NCI-H69 (cell line): ENCODE data around the gene ADM5.

ENCODE experiments used
- DNase-seq: peaks from one replicate; lab custom pipeline; 2025; lab: John Stamatoyannopoulos, UW

The ADM5 gene

DNA sequence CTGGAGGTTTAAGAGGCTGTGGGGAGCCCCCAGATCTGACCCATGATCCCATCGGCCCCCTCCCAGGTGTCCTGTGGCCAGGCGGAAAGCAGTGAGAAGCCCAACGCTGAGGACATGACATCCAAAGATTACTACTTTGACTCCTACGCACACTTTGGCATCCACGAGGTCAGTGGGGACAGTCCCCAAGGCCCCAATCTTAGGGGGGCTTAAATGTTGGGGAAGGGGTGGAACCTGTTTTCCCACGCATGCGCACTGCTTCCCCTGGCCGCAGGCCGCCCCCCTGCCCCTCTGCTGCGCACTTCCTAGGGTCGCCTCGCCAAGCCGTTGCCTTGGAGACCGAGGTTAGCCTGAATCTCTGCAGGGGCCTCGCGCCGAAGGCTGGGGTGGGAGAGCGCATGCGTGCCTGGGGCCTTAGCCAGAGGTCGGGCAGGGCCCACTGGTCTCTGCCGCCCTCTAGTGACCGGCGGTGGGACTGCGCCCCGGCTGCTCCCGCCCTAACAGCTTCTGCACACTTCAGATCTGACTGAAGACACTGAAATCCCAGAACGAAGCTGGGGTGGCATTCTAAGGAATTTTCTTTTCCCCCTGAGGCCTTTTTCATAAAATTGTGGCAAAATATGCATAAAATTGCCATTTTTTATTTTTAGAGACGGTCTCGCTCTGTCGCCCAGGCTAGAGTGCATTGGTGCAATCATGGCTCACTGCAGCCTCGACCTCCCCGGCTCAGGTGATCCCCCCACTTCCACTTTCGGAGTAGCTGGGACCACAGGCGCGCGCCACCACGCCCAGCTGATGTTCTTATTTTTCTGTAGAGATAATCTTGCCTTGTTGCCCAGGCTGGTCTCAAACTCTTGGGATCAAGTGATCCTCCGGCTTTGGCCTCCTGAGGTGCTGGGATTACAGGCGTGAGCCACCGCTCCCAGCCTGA lies 8.7 kb upstream of the ADM5 start:
- peak; percentile 96 for DNase-seq

DNA sequence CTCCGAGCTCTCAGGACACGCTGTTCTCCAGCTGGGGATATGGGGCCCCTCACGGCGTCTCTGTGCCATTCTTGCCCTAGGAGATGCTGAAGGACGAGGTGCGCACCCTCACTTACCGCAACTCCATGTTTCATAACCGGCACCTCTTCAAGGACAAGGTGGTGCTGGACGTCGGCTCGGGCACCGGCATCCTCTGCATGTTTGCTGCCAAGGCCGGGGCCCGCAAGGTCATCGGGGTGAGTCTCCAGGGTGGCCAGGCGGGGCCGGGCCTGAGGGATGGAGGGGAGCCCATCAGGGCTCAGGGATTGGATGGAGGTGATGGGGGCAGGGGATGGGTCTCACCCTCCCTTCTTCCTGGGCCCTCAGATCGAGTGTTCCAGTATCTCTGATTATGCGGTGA lies 7.6 kb upstream of the ADM5 start:
- no peak for DNase-seq

DNA sequence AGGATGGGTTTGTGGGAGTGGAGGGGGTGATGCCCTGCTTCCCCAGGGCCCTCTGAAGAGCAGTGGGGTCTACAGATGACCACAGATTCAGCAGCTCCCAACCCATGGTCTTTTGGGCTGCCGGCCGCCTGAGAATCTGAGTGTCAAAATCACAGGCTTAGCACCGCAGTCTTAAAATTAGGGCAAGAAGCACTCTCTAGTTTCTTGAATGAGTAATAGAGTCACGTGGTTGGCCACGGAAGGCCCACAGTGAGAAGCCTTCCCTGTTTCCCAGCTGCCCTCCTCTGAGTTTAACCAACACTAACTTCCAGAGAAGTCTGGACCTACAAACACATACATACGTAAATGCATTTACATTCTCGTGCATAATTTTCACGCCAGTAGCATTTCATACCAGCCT lies 7.1 kb upstream of the ADM5 start:
- DNase-seq: no peak

DNA sequence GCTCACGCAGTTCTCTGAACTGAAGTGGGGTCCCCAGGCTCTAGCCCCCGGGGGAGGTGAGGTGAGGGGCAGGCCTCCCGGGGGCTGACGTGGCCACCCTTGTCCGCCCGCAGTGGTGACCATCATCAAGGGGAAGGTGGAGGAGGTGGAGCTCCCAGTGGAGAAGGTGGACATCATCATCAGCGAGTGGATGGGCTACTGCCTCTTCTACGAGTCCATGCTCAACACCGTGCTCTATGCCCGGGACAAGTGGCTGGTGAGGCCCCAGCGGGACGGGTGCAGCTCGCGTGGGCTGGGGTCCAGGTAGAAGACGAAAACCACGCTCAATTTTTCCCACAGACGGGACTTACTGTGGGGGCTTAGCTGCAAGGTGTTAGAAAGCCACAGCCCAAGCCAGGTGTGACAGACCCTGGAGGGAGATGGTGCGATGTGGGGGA lies 5.6 kb upstream of the ADM5 start:
- no peak for DNase-seq

DNA sequence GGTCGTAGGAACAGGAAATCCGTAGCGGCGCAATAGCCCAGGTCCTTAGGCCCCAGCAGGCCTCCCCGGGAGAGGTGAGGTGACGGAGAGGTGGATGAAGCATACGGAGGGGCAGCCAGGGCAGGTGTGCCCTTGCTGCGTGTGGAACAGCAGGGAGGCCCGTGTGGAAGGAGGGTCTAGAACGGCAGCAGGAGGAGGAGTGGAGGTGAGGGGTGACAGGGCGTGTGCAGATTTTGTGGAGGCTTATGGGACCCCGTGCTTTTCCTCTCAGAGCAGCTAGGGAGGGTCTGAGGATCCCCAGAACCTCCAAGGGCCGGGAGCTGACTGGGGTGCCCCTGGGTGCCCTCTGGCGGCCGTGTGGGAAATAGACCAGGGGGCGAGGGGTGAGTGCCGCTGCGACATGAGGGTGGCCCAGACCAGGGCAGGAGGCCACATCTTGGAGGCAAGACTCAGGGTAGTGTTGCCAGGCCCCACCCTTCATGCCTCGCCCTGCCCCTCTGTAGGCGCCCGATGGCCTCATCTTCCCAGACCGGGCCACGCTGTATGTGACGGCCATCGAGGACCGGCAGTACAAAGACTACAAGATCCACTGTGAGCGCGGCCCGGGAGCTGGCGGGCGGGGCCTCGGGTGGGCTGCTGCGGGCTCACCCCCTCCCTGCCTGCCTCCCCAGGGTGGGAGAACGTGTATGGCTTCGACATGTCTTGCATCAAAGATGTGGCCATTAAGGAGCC lies 5.0 kb upstream of the ADM5 start:
- no peak for DNase-seq

DNA sequence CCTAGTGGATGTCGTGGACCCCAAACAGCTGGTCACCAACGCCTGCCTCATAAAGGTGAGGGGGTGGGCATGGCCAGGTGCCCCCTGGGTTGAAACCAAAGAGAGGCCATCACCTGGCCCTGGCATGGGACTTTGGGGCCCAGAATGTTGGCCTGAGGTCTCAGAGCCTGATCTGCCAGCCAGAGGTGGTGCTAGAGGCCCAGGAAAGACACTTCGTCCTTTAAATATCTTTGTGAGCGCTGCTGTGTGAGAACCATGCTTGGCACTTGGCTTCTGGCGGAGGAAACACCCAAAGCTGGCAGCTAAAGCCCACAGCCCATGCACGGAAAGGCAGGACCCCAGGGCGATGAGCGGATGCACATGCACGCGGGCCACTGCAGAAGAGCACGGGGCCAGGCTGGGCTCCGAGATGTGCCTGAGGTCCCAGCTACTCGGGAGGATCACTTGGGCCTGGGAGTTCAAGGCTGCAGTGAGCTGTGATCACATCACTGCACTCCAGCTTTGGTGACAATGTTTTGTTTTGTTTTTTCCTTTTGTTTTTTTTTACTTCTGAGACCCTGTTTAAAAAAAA lies 4.3 kb upstream of the ADM5 start:
- DNase-seq: no peak

DNA sequence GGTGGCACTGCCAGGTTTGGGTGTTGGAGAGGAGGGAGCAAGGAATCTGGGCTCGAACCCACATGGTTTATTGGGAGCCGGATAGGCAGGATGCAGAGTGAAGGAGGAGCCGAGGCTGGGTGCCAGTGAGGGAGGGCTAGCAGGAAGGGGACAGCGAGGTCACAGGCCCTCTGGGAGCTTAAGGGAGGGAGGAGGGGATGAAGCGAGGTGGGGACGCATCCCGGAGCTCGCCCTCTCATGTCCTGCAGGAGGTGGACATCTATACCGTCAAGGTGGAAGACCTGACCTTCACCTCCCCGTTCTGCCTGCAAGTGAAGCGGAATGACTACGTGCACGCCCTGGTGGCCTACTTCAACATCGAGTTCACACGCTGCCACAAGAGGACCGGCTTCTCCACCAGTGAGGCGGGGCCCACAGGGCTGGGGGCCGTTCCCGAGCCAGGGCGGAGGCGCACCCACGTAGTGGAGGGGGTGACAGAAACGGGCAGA lies 3.5 kb upstream of the ADM5 start:
- DNase-seq: no peak

DNA sequence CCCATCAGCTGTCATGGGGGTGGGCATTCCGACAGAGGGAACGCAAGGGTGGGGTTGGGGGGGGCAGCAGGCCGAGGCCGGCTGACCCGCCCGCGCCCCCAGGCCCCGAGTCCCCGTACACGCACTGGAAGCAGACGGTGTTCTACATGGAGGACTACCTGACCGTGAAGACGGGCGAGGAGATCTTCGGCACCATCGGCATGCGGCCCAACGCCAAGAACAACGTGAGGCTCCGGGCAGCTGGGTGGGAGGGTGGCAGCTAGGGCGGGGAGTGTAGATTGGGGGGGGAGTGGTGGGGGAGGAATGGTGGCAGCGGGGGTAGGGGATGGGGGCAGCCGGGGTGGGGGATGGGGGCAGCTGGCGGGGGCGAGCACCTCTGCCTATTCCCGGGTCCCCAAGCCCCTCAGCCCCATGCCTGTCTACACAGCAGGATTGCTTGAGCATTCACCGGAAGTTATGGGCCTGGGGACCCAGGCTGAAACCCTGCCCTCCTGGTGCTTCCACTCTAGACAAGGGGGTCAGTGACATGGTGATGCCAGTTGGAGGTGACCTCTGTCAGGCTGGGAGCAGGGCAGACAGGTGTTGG lies 2.8 kb upstream of the ADM5 start:
- no peak for DNase-seq

DNA sequence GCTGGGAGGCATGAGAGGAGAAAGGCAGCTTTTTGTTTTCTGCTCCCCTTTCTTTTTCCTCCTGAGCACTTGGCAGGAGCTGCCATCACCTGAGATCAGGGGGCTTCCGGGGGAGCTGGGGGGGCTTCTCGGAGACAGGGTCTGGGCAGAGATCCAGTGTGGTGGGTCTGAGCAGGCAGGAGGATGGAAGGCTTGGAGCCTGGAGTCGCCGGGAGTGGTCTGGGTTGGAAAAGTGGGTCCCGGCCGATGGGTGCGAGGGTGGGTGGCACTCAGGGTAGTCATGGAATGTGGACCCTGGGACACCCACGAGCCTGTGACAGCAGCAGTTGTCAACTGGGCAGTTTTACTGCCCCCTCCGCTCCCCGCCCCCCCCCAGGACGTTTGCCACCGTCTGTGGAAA lies 2.2 kb upstream of the ADM5 start:
- DNase-seq: no peak

DNA sequence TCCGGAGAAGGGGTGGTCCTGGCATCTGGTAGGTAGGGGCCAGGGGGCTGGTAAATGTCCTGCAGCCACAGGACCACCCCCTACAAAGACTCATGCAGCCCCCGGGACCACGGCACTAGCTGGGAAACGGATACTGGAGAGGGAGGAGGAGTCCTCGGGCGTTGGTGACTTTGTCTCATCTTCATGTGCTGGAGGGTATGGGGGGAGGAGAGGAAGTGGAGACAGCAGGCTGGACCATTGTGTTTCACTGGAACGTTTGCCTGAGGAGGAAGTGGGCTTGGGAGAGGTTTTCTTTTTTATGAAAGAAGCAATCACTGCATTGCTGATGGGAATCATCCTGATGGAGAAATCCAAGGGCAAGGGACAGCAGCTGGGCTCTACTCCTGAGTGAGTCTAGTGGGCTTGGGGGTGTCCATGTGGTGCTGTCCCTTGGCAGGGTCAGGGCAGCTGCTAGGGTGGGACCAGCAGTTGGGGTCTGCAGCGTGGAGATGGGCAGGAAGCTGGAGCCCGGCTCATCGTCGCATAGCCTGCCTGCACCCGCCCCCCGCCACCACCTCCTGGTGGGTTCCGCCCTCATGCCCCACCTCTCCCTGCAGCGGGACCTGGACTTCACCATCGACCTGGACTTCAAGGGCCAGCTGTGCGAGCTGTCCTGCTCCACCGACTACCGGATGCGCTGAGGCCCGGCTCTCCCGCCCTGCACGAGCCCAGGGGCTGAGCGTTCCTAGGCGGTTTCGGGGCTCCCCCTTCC lies 1.7 kb upstream of the ADM5 start:
- DNase-seq: peak; percentile 61

DNA sequence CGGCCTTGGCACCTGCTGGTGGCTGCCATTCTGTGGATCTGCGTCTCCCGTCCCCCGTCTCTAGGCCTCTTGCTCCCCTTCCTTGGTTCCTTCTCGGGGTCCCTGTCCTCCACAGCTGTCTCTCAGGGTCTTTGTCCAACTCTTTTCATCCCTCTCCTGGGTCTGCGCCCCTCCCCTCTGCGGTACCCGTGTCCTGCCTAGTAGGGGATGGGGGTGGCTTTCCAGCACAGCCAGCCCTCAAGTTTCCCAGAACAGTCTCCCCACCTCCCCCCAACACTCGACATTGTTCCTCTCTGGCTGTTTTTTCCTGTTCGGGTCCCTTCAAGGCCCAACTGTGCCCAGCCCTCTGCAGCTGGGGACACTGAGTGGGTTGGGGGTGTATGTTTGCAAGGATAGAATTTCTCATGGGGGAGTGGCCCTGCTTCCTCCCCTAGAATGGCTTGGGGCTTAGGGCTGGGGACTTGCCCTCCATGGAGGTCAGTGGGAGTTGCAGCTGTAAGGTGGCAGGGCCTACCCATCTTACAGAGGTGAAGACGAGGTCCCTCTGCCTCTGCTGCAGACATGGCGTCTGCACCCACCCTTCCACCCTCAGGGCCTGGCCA lies 762 bp upstream of the ADM5 start:
- peak; percentile 46 for DNase-seq

DNA sequence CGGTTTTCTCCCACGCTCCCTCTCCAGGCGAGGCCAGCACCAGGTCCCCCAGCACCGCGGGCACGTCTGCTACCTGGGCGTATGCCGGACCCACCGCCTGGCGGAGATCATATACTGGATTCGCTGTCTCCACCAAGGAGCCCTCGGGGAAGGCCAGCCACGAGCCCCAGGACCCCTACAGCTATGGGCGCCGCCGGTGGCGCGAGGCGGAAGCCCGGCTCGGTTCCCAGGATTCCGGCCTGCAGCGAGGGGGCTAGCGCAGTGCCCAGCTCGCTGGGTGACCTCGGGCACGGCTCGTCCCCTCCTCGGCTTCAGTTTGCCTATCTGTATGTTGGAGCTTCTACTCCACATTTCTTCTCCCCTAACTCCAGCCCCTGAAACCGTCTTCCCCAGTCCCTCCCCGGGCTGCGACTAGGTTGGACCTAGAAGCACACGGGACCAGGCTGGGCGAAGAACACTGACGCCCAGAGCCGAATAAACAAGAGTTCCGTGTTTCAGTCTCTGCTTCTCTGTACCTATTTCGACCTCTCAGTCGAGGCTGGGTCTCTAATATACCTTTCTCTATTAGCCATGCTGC lies 773 bp downstream of the ADM5 start:
- DNase-seq: no peak

DNA sequence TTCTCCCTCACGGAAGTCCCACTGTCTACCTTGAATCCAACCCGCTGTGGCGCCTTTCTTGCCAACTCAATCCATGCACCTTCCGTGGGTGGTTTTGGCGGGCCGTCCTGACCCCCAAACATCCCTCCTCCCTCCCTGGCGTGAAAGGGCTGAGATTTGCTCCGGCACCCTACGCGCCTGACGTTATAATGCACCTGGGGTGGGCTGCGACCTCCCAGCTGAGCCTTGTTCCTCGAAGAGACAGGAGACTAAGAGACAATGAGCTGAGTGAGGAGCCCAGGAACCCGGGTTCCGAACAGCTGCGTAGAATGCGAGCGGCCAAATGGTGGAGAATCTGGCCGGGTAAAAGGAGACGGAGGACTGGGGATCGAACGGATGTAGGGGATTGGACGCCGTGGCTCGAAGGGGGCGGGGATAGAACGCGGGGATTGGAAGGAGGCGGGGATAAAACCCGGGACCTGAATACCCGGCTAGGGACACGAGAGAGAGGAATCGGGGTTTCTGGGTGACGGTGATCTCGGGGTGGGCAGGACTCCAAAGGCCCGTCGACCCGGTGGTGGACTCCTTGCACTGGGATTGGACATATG lies 1.4 kb downstream of the ADM5 start, which contains the start of gene CPT1C:
TSS of gene CPT1C (plus strand) at position 461 of the 587 bp plus-strand sequence. CDS start 1,137 bp downstream, outside the sequence.
- DNase-seq: peak; percentile 98

DNA sequence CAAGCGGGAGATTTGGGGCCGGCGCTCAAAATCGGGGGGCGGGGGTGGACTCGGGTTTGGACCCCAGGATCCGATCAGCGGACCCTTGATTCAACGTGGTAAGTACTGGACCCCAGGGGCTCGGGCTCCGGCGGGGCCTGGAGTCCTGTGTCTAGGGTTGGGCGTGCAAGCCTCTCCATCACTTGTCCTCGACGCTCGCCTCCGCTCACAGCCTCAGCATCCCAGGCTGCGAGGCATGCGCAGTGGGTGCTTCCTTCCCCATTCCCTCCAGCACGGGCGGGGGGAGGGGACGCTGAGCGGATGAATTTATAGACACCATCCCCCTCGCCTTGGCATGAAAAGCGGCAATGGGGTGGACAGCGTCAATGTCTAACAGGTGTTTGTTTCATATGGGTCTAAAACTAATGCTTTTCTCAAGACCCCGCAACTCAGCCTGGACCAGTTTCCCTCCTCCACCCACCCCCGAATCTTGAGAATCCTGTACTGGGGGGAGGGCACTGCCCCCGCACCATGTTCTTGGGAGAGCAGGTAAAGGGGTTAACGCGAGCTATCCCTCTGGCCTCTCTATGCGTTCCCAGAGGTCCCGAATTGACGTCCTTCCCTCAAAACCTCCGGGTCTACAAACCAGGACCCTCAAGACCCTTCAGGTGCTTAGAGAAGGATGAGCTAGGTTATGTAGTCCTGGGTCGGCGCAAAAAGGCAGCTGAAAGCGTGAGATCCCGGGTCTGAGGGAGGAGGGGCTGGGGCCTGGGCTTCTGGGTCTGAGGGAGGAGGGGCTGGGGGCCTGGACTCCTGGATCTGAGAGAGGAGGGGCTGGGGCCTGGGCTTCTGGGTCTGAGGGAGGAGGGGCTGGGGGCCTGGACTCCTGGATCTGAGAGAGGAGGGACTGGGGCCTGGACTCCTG lies 2.1 kb downstream of the ADM5 start:
- DNase-seq: peak; percentile 91

DNA sequence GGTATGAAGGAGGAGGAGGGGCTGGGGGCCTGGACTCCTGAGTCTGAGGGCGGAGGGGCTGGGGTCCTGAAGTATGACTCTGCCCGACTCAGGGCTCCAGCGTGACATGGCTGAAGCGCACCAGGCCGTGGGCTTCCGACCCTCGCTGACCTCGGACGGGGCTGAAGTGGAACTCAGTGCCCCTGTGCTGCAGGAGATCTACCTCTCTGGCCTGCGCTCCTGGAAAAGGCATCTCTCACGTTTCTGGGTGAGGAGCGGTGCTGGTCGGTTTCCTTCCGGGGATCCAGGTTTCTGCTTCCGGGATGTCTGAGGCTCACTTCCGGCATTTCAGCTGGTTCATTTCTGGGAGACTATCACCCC lies 2.7 kb downstream of the ADM5 start:
- DNase-seq: no peak

DNA sequence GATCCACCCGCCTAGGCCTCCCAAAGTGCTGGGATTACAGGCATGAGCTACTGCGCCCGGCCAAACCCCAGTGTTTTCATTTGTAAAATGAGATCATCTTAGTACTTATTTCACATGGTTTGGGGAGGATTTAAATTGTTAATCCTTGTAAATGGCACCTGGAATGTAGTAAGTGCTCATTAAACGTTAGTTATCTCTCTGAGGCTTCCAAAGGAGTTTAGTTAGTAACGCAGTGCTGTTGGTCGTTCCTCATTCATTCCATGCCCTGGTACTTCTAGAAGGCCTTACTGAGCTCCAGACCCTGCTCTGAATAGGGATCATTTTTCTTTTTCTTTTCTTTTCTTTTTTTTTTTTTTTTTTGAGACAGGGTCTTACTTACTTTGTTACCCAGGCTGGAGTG lies 6.7 kb downstream of the ADM5 start:
- DNase-seq: no peak

DNA sequence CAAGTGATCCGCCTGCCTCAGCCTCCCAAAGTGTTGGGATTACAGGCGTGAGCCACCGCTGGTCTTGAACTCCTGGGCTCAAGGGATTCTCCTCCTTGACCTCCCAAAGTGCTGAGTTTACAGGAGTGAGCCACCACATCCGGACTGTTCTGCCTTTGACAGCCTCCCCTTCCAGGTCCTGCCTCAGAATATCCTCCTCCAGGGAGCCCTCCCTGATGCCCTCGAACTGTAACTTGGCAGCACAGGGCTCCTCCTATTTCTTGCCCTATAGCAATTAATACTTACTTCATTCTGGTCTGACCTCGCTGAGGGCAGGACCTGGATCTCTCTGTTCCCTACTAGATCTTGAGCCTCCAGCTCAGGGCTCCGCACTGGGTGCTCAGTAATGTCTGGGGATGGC lies 7.5 kb downstream of the ADM5 start:
- no peak for DNase-seq

DNA sequence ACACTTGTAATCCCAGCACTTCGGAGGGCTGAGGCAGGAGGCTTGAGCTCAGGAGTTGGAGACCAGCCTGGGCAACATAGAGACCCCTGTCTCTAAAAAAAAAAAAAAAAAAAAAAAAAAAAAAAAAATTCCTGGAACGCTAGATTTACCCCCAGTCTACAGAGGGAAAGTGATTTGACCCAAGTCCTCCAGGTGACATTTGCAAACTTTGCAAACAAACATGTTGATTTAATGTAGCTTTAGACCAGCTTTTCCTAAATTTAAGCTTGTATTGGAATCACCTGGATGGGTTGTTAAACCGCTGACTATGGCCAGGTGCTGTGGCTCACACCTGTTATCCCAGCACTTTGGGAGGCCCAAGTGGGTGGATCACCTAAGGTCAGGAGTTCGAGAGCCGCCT lies 10.0 kb downstream of the ADM5 start:
- no peak for DNase-seq

DNA sequence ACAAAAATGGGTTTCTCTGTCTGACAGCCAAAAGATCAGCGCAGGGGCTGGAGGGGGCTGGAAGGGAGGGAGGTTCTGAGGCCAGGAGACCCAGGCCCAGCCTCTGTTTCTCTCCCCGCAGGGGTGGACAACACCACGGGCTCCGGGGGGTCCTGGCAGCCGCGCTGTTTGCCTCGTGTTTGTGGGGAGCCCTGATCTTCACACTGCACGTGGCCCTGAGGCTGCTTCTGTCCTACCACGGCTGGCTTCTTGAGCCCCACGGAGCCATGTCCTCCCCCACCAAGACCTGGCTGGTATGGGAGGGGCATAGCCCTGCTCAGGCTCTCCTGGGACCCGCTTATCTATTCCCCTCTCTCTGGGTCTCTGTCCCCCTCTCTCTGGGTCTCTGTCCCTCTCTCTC lies 11.2 kb downstream of the ADM5 start:
- DNase-seq: no peak
